Measurements from ENCODE around the gene CDH4. TPM values are rescaled to one million over a fixed set of nuclear protein-coding genes. Genes with fewer than 3 reads are reported as not detected.

The CDH4 gene
- total and polyA plus RNA-seq, 2 donors (not counting 1 experiment from before 2014, with no cell fraction given) = not detected

DNA sequence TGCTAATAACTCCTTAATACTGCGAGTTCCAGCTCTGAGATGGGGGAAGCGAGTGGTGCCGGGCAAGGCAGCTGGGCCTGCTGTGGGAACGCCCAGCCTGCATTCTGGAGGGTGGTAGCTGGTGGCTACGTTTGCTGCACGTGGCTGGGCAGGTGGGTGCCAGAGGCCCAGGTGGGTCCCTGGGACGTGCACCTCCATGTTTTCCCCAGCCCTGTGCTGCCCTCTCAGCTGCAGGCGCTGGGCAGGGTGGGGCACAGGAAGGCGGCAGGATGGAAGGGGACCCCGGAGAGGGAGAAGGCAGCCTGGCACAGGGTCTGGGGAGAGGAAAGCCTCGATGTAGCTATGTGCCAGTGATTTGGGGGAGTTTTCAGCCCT, 388.8 kb downstream of the CDH4 start:
- TF ChIP-seq EZH2 (IDR thresholded peaks at IDR 0.05; ENCODE audit: borderline replicate concordance, insufficient read depth, low read depth, low read length, poor library complexity, severe bottlenecking) (no peak), CTCF (IDR thresholded peaks at IDR 0.05) (no peak)
- Mint-ChIP-seq H3K4me1 (no peaks in the 10 kb centered on the region), H3K27me3 (no peaks in the 10 kb centered on the region), H3K4me3 (no peak overlapping the region), H3K9me3 (ENCODE audit: insufficient read depth) (peaks cover 3% of the 10 kb centered on the region), H3K27ac (no peak overlapping the region)
- H2AFZ ChIP-seq (ENCODE audit: insufficient read depth, low read depth, low read length, poor library complexity, severe bottlenecking) = no peak overlapping the region
- H3K4me3 ChIP-seq (ENCODE audit: control extremely low read depth in 1 of 5, extremely low read depth in 1 of 5, insufficient read depth in 1 of 5, low read depth in 2 of 5, low read length in 4 of 5) = no peak overlapping the region
- 79% methylated on average over 11 of the region's 11 CpGs for WGBS (ENCODE audit: insufficient coverage)
- H3K4me2 ChIP-seq (replicated peaks; ENCODE audit: low read depth, low read length, poor library complexity, severe bottlenecking) = no peak overlapping the region
- H3K4me1 ChIP-seq (ENCODE audit: control insufficient read depth in 2 of 2, insufficient read depth in 2 of 2, low read length in 2 of 2) = no peaks in the 10 kb centered on the region
- DNase-seq (no peak), ATAC-seq (ENCODE audit: low read depth) (no peak)
- H4K20me1 ChIP-seq (ENCODE audit: control insufficient read depth, insufficient read depth, low read length, poor library complexity, severe bottlenecking) = no peaks in the 10 kb centered on the region
- no peaks in the 10 kb centered on the region for H3K79me2 ChIP-seq (ENCODE audit: control insufficient read depth, insufficient read depth, low read length)
- CTCF ChIA-PET = no interaction called here
- intact Hi-C loops (cut with micrococcal nuclease) = no loop called here
- peaks cover 0 to 44% (median 0%) of the 10 kb centered on the region in 3 donors for H3K9me3 ChIP-seq (ENCODE audit: control extremely low read depth in 1 of 3, control insufficient read depth in 2 of 3, insufficient read depth in 1 of 3, low read length in 2 of 3)
- no peak overlapping the region for H3K9ac ChIP-seq (ENCODE audit: low read length)
- POLR2A ChIA-PET = no interaction called here
- no peaks in the 10 kb centered on the region for H3K36me3 ChIP-seq (replicated peaks in 1 of 2; ENCODE audit: control extremely low read depth in 1 of 2, control insufficient read depth in 1 of 2, extremely low read depth in 1 of 2, insufficient read depth in 2 of 2, low read length in 1 of 2)
- no peak overlapping the region for H3K27ac ChIP-seq (ENCODE audit: low read length in 2 of 2)
- no peaks in the 10 kb centered on the region for H3K27me3 ChIP-seq (replicated peaks in 1 of 4; ENCODE audit: control extremely low read depth in 1 of 4, control insufficient read depth in 3 of 4, insufficient read depth in 4 of 4, low read length in 3 of 4)

DNA sequence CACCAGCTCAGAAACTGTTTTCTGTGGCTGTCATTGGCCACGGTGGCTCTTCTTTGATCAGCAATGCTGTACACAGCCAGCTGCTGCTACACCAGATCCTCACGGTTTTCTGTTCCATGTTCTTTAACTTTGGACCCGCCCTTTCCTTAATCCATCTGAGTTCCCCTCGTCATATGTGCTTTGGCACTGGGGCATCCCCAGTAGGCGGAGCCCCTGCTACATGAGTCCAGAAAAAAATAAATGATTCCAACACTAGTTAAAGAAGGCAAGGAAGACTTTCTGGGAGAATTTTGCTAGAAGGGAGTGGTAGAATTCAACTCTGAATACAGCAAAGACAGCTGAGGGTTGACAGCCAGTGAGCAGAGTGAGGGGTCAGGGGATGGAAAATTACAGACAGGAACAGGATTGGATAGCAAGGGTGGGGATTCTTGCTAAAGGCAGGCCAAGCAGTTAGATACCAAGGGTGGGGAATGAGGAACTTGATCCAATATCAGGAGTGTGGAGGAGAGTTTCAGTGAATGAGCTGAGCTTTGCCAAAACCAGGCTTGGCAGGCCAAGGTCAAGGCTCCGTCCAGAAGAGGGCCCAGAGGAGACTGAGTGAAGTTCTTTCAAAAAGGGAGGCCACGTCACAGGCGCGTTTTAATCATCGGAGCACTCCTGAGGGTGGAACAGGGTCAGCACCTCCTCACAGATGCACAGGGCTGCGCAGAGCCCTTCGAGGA, 391.8 kb downstream of the CDH4 start:
- H3K4me3 Mint-ChIP-seq = no peak overlapping the region
- no peak overlapping the region for H3K27ac Mint-ChIP-seq
- Histone ChIP-seq H2AFZ (ENCODE audit: insufficient read depth, low read depth, low read length, poor library complexity, severe bottlenecking) (no peak overlapping the region), H3K9me3 (ENCODE audit: control extremely low read depth in 1 of 3, control insufficient read depth in 2 of 3, insufficient read depth in 1 of 3, low read length in 2 of 3) (peaks cover 0 to 36% (median 0%) of the 10 kb centered on the region in 3 donors), H3K27me3 (replicated peaks in 1 of 4; ENCODE audit: control extremely low read depth in 1 of 4, control insufficient read depth in 3 of 4, insufficient read depth in 4 of 4, low read length in 3 of 4) (no peaks in the 10 kb centered on the region), H3K79me2 (ENCODE audit: control insufficient read depth, insufficient read depth, low read length) (no peaks in the 10 kb centered on the region), H3K4me1 (ENCODE audit: control insufficient read depth in 2 of 2, insufficient read depth in 2 of 2, low read length in 2 of 2) (no peaks in the 10 kb centered on the region), H3K4me3 (ENCODE audit: control extremely low read depth in 1 of 5, extremely low read depth in 1 of 5, insufficient read depth in 1 of 5, low read depth in 2 of 5, low read length in 4 of 5) (no peak overlapping the region), H3K4me2 (replicated peaks; ENCODE audit: low read depth, low read length, poor library complexity, severe bottlenecking) (no peak overlapping the region), H4K20me1 (ENCODE audit: control insufficient read depth, insufficient read depth, low read length, poor library complexity, severe bottlenecking) (no peaks in the 10 kb centered on the region), H3K9ac (ENCODE audit: low read length) (no peak overlapping the region), H3K27ac (ENCODE audit: low read length in 2 of 2) (no peak overlapping the region), H3K36me3 (replicated peaks in 1 of 2; ENCODE audit: control extremely low read depth in 1 of 2, control insufficient read depth in 1 of 2, extremely low read depth in 1 of 2, insufficient read depth in 2 of 2, low read length in 1 of 2) (no peaks in the 10 kb centered on the region)
- H3K9me3 Mint-ChIP-seq (ENCODE audit: insufficient read depth) = peaks cover 3% of the 10 kb centered on the region
- intact Hi-C loops (cut with micrococcal nuclease) = no loop called here
- no peaks in the 10 kb centered on the region for H3K4me1 Mint-ChIP-seq
- no peak for TF ChIP-seq EZH2 (IDR thresholded peaks at IDR 0.05; ENCODE audit: borderline replicate concordance, insufficient read depth, low read depth, low read length, poor library complexity, severe bottlenecking)
- no peak for TF ChIP-seq CTCF (IDR thresholded peaks at IDR 0.05)
- ChIA-PET CTCF (no interaction called here), POLR2A (no interaction called here)
- 87% methylated on average over 11 of the region's 12 CpGs for WGBS (ENCODE audit: insufficient coverage)
- DNase-seq (no peak), ATAC-seq (ENCODE audit: low read depth) (no peak)
- no peaks in the 10 kb centered on the region for H3K27me3 Mint-ChIP-seq

All from B cell (primary cell).